Embryonic facial prominence (tissue), 1 donor: ENCODE results near the gene SAMD4B.
A peak's percentile ranks its signal among the peaks of the same experiment; 100 is the strongest.

Experiments
- DNase-seq: peaks from one replicate; pipeline ENCODE4 v3.0.0-alpha.2; 2016; ENCODE audit errors: extremely low spot score

SAMD4B gene

DNA sequence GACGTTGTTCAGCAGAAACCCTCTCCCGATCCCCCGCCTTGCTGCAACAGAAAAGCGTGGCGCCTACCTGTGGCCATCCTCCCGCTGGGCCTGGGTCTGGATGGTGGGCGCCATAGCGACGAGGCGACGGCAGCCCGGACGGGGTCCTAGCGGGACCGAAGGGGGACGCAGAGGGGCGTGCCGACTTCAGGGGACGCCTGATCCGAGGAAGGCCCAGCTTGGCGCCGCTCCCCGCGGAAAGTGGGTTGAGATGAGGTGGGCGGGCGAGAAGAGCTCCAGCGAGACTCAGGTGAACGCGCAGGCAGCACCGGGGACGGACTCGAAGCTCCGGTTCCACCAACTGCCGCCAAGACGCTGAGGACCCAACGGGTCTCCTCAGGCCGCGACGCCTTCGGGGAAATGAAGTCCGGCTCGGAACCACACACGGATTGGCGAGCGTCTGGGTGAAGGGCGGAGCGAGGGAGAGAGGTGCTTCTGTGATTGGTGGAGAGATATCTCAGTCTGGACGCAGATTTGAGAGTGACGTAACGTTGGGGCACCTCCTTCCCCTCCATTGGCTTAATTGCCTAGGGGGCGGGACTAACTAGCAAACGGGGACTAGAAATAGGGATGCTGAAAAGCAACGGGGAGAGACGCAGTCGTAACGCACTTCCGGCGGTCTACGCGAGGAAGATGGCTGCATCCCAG is 48.7 kb downstream of the SAMD4B start, which contains the start of the genes MED29 and PAF1:
Gene MED29 (plus strand): TSS at position 628 of the 687 bp plus-strand sequence. CDS start 45 bp downstream, at position 673.
Gene PAF1 (minus strand): TSS at position 356 of the 687 bp plus-strand sequence. CDS start 242 bp downstream, at position 114.
- peak; percentile 100 for DNase-seq

DNA sequence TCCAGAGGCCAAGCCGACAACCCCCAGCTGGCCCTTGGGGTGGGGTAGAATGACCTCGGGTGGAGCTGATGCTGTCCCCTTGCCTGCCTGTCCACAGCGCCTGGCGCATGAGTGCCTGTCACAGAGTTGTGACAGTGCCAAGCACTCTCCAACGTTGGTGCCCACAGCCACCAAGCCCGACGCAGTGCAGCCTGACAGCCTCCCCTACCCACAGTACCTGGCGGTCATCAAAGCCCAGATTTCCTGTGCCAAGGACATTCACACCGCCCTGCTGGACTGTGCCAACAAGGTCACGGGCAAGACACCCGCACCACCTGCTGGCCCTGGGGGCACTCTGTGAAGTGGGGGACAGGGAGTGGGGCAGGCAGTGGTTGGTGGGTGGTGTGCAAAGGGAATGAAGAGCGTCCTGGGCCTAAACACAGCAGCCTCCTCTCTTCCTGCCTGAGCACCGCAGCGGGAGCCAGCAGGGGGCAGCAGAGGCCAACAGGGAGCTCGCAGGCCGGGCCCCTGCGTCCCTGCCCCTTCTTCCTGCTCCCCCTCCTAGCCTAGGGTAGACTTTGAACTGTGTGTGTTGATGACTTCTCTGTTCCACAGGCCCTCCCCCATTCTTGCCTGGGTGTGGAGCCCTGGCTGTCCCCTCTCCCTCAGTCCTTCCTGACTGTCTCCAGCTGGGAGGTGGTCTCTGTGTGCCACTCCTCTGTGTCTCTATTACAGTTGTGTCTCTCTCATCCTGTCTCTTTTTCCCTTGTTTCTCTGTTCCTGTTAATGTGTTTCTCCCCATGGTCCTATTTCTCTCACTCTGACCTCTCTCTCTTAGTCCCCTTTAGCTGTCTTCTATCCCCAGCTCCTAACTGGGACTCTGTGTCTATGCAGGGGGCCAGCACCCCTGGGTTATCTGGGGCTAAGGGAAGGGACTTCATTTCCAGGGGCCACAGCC is 55.4 kb downstream of the SAMD4B start:
- DNase-seq: peak; percentile 65

DNA sequence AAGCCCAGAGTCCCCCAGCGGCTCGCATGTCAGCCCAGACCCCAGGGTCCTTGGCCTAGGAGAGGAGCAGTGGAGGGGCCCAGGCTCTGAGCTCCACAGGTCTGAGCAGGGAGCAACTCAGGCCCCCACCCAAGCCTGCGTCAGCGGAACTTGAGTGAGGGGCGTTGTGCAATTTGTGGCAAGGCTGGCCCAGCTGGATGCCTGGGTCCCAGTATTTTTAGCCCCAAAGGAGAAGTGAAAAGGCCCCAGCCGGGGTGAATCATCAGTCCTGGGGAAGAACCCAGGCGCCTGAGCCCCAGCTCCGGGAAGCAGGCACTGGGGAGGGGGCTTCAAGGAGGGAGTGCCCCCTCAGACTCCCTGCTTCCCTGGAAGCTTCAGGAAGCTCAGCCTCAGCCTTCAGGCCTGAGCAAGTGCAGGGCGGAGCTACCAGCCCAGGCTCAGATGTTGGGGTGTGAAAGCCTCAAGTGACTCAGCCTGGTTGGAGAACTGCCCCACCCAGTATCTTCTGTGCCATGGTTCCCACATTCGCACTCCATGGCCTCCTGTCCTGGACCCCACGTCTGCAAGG is 56.2 kb downstream of the SAMD4B start:
- no peak for DNase-seq

DNA sequence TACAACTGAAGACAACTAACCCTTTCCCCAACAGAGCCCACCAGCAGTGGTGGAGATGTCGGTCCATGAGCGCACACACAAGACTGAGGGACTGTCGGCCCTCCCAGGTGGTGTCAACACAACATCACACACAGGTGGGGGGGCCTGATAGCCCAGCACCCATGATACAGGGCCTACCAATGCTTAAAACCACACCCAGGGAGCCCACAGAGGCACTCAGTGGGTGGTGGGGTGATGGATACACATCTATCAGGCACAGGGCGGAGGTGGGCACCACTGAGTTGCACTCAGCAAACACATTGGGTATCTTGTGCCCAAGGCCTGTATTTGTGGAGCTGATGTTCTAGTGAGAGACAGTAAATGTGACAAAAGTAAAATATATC is 57.4 kb downstream of the SAMD4B start:
- DNase-seq: no peak

- no peak for DNase-seq
Measured at GRCh38 chr19:39400061-39400460, 57.8 kb downstream of the SAMD4B start.

DNA sequence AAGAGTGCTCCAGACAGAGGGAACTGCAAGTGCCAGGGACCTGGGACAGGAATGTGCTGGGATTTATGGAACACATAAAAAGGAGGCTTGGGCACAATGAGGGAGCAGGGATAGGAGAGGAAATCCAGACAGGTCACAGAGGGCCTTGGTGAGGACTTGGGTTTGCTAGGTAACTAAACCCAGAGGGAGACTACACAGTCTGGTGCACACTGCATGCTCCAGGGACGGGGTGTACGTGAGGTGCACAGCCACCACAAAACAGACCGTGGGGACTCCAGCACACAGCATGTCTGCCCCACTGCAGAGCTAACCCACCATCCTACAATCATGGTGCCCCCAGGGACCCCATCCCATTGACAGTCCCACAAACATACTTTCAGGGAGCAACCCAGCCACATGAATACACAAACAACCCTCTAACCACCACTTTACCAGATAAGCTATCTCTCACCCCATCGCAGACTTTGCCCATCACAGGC is 58.9 kb downstream of the SAMD4B start:
- DNase-seq: no peak

GRCh38 chr19:39401549-39402345 is 59.5 kb downstream of the SAMD4B start:
- no peak for DNase-seq

DNA sequence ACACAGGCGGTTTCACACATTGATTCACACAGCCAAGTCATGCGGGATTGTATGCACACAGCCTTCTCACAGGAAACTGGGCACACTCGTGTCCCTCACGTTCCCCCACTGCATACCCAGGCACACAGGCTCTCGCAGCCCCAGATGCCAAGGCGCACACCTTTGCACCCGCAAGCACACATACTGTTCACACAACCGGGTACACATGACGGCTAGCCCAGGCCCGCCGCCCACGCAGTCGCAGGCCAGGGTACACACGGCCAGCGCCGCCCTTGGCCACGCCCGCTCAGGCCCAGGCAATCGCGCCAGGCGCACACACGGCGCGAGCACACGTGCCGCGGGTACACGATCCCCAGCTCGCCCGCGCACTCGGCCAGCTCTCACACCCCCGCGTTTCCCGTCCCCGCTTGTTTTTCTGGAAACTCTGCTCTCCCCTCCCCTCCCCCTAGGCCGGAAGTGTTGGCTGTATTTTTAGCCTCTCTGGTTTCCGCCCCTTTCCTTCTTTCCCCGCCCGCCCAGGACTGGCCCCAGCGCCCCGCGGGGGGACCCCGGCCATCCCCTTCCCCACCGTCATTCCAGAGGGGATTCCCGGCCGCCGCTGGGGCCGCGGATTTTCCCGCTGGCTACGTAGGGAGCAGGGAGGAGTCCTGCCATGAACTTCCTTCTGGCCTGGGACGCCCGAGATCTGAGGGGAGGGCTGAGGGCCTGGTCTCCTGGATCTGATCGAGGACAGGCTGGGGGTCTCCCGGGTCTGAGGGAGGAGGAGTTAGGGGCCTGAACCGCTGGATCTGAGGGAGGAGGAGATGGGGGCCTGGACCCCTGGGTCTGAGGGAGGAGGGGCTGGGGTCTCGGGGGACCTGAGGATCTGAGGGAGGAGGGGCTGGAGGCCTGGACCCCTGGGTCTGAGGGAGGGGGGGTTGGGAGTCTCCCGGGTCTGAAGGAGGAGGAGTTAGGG is 60.4 kb downstream of the SAMD4B start:
- DNase-seq: peak; percentile 83

DNA sequence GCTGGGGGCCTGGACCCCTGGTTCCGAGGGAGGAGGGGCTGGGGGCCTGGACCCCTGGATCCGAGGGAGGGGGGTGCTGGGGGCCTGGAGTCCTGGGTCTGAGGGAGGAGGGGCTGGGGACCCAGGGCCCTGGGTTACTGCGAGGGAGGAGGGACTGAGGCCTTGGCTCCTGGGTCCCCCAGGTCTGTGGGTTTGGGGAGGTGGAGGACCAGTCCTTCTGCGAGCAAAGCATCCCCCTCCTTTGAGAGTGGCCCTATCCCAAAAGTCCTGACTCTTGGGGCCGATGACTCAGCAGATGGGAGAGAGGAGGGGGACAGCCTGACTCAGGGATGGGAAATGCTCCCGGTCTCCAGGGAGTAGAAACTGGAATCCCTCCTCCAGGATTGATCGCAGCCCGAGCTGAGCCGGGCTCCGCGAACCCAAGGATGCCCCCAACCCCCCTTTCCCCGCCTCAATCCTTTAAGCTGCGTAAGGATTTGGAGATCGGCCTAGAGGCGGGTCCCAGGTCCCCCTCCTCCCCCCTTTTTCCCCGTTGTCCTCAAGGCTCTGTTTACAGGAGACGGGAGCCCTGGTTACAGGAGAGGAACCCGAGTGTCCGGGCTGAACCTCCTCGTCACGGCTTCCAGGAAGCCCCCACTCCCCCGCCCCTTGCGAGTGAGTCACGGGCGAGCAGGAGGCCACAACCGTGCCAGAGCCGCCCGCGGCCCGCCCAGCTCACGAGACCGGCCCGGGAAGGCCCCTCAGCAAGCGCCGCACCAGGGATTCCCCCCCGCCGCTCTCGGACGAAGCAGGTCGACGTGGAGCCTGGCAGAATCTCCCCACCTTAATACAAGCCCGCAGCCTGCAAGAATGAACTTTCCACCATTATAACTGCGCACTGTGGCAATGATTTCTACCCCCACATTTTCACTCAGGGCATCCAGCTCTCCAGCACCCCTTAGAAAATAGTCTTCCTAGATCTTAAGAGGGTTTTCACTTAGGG is 61.4 kb downstream of the SAMD4B start:
- DNase-seq: peak; percentile 94

- DNase-seq: no peak
Measured at GRCh38 chr19:39405261-39405957, 63.2 kb downstream of the SAMD4B start.

- DNase-seq: no peak
Measured at GRCh38 chr19:39405958-39406655, 63.9 kb downstream of the SAMD4B start.

- DNase-seq: no peak
Measured at GRCh38 chr19:39406656-39407409, 64.6 kb downstream of the SAMD4B start, which contains the start of gene ZFP36. TSS of gene ZFP36 (plus strand) at chr19:39406847. CDS start at chr19:39406905, 58 bp downstream.

GRCh38 chr19:39407410-39407659 is 65.1 kb downstream of the SAMD4B start:
- no peak for DNase-seq

DNA sequence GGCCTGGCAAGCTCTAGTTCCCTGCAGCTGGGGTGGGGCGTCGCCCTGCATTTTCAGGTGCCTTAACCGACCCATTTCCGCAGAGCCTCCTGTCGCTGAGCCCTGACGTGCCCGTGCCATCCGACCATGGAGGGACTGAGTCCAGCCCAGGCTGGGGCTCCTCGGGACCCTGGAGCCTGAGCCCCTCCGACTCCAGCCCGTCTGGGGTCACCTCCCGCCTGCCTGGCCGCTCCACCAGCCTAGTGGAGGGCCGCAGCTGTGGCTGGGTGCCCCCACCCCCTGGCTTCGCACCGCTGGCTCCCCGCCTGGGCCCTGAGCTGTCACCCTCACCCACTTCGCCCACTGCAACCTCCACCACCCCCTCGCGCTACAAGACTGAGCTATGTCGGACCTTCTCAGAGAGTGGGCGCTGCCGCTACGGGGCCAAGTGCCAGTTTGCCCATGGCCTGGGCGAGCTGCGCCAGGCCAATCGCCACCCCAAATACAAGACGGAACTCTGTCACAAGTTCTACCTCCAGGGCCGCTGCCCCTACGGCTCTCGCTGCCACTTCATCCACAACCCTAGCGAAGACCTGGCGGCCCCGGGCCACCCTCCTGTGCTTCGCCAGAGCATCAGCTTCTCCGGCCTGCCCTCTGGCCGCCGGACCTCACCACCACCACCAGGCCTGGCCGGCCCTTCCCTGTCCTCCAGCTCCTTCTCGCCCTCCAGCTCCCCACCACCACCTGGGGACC is 65.6 kb downstream of the SAMD4B start:
- no peak for DNase-seq

- DNase-seq: no peak
Measured at GRCh38 chr19:39408392-39409207, 66.4 kb downstream of the SAMD4B start.
